ENCODE data around the gene TTR. TPM values are rescaled to one million over a fixed set of nuclear protein-coding genes. Genes with fewer than 3 reads are reported as not detected.

Gene TTR
- total RNA-seq, 1 donor from 2014 or later: not detected

DNA sequence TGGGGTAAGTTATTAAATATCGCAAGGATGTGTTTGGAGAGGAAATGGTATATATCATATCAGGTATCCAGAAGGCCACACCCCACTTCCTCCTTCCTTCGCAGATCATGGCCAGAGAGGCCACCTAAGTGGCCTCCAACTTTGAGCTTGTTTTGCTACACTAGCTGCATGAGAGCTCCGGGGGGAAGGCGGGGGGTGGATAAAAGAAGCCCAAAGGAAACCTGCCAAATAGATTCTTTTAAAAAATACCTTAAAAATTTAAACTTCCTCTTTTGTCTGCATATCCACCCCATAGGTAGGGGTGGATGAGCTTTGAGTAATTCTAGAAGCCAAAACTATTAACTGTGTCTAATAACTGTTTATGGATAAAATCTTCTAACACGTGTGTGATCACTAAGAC is 5.7 kb upstream of the TTR start:
- intact Hi-C loops (cut with micrococcal nuclease): no loop called here
- Histone ChIP-seq H3K9me3 (replicated peaks) (no peaks in the 10 kb centered on the region), H3K4me1 (no peaks in the 10 kb centered on the region), H3K27me3 (ENCODE audit: low read depth) (no peaks in the 10 kb centered on the region), H3K27ac (replicated peaks) (no peak overlapping the region), H3K36me3 (no peaks in the 10 kb centered on the region), H3K4me3 (no peak overlapping the region)
- DNase-seq: no peak
- TF ChIP-seq, protein P1, sequence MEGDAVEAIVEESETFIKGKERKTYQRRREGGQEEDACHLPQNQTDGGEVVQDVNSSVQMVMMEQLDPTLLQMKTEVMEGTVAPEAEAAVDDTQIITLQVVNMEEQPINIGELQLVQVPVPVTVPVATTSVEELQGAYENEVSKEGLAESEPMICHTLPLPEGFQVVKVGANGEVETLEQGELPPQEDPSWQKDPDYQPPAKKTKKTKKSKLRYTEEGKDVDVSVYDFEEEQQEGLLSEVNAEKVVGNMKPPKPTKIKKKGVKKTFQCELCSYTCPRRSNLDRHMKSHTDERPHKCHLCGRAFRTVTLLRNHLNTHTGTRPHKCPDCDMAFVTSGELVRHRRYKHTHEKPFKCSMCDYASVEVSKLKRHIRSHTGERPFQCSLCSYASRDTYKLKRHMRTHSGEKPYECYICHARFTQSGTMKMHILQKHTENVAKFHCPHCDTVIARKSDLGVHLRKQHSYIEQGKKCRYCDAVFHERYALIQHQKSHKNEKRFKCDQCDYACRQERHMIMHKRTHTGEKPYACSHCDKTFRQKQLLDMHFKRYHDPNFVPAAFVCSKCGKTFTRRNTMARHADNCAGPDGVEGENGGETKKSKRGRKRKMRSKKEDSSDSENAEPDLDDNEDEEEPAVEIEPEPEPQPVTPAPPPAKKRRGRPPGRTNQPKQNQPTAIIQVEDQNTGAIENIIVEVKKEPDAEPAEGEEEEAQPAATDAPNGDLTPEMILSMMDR (IDR thresholded peaks at IDR 0.05; ENCODE audit: borderline replicate concordance): no peak

DNA sequence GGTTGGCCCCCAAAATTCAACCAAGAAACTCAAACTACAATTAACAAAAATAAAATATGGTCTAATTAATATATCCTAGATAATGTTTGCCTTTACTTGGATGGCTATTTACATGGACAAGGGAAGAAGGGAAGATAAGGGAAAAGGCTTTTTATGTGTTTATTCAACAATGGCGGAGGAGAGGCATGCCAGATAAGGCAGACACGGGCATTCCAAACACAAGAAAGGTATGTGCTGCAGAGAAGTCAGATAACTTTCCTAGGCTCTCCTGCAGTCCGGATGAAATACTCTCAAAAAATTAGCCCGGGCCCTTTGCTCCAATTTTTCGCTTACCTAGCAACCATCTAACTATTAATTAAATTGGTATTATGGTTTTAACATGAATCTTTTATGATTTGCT is 5.1 kb upstream of the TTR start:
- H3K27me3 ChIP-seq (ENCODE audit: low read depth): no peaks in the 10 kb centered on the region
- DNase-seq: no peak
- H3K4me1 ChIP-seq: no peaks in the 10 kb centered on the region
- no peak overlapping the region for H3K27ac ChIP-seq (replicated peaks)
- TF ChIP-seq, protein P1 (IDR thresholded peaks at IDR 0.05; ENCODE audit: borderline replicate concordance): no peak
- no peak overlapping the region for H3K4me3 ChIP-seq
- intact Hi-C loops (cut with micrococcal nuclease): no loop called here
- no peaks in the 10 kb centered on the region for H3K9me3 ChIP-seq (replicated peaks)
- no peaks in the 10 kb centered on the region for H3K36me3 ChIP-seq

DNA sequence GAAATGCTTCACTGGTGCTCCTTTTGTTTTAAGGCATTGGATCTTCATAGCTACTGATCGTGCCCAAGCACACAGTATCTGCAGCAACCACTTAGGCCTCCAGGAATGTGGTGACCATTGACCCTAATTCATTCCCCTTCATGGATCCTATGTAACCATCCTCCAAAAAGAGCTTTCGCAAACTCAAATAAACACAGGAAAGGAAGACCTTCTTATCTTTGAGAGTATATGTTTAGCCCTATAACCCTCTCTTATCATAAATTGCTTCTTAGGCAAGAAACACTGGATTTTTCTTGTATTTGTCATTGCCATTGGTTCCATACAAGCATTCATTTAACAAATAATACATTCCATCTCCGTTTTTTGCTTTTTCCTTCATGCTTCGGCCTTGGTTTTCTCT is 4.1 kb upstream of the TTR start:
- Histone ChIP-seq H3K27me3 (ENCODE audit: low read depth) (peaks cover 3% of the 10 kb centered on the region), H3K4me1 (no peaks in the 10 kb centered on the region), H3K36me3 (no peaks in the 10 kb centered on the region), H3K9me3 (replicated peaks) (no peaks in the 10 kb centered on the region), H3K4me3 (no peak overlapping the region), H3K27ac (replicated peaks) (no peak overlapping the region)
- no peak for DNase-seq
- TF ChIP-seq, protein P1 (IDR thresholded peaks at IDR 0.05; ENCODE audit: borderline replicate concordance): no peak
- intact Hi-C loops (cut with micrococcal nuclease): no loop called here

DNA sequence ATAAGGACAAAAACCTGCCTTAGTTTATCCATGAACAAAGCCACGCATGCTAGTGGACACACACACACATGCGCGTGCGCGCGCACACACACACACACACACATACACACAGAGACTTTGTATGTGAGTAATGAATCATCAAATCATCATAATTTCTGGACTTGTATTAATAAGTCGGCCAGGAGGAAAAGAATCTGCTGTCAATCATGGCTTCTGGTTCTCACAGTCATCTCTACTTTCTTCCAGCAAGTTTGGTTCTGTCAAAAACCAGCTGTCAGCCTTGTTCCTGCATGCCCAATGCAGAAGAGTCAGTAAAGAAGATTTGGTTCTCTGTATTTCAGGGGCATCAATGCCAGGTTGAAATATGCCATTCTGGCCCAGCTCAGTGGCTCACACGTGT is 1.1 kb upstream of the TTR start:
- Histone ChIP-seq H3K9me3 (replicated peaks) (no peaks in the 10 kb centered on the region), H3K4me1 (no peaks in the 10 kb centered on the region), H3K27me3 (ENCODE audit: low read depth) (peaks cover 7% of the 10 kb centered on the region), H3K4me3 (no peak overlapping the region), H3K36me3 (no peaks in the 10 kb centered on the region), H3K27ac (replicated peaks) (no peak overlapping the region)
- TF ChIP-seq, protein P1 (IDR thresholded peaks at IDR 0.05; ENCODE audit: borderline replicate concordance): no peak
- no peak for DNase-seq
- intact Hi-C loops (cut with micrococcal nuclease): no loop called here

DNA sequence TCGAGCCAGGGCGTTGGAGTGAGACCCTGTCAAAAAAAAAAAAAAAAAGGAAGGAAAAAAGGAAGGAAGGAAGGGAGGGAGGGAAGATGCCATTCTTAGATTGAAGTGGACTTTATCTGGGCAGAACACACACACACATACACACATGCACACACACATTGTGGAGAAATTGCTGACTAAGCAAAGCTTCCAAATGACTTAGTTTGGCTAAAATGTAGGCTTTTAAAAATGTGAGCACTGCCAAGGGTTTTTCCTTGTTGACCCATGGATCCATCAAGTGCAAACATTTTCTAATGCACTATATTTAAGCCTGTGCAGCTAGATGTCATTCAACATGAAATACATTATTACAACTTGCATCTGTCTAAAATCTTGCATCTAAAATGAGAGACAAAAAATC is 564 bp upstream of the TTR start:
- intact Hi-C loops (cut with micrococcal nuclease): no loop called here
- no peaks in the 10 kb centered on the region for H3K36me3 ChIP-seq
- no peak overlapping the region for H3K27ac ChIP-seq (replicated peaks)
- peaks cover 7% of the 10 kb centered on the region for H3K27me3 ChIP-seq (ENCODE audit: low read depth)
- TF ChIP-seq, protein P1 (IDR thresholded peaks at IDR 0.05; ENCODE audit: borderline replicate concordance): no peak
- no peak overlapping the region for H3K4me3 ChIP-seq
- H3K4me1 ChIP-seq: no peaks in the 10 kb centered on the region
- DNase-seq: no peak
- no peaks in the 10 kb centered on the region for H3K9me3 ChIP-seq (replicated peaks)

Measured in left ventricle myocardium inferior (tissue), 1 donor.